OCI-M1 (cell line): ENCODE measurements around the gene ITIH3.

Experiments used
- DNase-seq: peaks from one replicate; lab custom pipeline; 2025; lab: John Stamatoyannopoulos, UW

ITIH3 gene

DNA sequence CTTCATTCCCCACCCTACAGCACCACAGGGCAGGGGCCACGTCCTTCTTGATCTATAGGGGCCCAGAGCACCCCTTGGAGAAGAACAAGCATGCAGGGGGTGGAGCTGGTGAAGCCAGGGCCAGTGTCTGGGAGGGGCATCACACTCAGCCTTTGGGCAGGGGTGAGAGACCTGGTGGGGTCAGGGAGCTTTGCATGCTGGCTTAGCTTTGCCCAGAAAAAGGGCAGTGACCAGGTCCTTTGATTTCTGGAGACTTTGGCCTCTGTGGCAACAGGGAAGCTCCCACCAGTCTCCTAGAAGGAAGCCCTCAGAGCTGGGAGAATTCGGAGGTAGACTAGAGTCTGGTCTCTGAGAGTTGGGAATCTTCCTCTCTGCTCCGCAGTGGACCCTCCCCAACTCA is 34.9 kb downstream of the ITIH3 start:
- DNase-seq: no peak

DNA sequence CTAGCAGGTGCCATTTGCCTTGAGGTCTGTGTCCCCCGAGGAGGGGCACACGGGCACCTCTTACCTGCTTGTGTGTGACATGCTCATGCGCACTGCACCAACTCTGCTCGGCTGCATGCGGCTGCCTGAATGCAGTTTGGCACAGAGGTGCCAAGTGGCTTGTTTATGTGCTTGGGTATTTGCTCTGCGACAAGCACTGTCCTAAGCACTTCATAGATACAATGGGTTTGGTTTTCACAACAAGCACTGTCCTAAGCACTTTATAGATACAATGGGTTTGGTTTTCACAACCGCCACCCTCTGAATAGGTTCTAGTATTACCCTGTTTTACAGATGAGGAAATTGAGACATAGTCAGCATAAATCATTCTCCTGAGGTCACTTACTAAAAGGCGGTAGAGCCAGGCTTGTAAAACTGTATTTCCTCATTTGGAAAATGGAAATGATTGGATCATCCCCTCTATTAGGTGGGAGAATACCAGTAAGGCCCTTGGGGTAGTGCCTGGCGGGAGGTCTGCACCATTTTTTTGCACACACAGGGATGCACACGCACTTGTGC is 35.4 kb downstream of the ITIH3 start:
- peak; percentile 18 for DNase-seq

DNA sequence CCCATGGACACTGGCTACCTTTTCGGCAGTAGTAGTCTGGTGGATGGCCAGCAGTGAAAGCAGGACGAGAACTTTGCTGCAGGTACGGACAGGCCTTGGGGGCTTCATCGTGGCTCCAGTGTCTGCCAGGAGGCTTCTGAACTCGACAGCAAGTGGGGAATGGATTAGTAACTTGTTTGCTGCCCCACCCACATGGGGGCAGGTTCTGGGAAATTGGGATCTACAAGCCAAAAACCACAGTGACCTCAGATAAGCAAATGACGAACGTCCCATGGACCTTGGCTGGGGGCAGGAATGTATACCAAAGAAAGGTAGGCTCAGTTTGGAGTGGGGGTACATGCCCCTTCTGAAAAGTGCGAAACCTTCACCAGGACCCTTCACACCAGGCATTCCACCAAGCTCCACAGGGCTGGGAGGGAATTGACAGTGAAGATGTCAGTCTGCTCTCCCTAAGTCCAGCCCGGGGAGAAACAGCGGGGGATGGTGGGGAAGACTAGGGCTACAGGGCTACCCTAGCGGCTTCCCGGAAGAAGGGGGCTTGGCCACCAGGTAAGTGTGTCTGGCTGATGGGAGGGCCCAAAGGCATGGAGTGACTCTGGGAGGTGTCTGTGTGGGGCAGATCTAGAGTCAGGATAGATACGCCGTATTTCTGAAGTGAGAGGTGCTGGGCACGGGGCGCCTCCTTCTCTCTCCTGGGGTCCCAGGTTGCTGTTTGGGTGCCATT is 36.1 kb downstream of the ITIH3 start, which contains the start of gene ITIH4:
Gene ITIH4 (minus strand): TSS at position 138 of the 724 bp plus-strand sequence. CDS start 30 bp downstream, at position 108.
- peak; percentile 67 for DNase-seq

DNA sequence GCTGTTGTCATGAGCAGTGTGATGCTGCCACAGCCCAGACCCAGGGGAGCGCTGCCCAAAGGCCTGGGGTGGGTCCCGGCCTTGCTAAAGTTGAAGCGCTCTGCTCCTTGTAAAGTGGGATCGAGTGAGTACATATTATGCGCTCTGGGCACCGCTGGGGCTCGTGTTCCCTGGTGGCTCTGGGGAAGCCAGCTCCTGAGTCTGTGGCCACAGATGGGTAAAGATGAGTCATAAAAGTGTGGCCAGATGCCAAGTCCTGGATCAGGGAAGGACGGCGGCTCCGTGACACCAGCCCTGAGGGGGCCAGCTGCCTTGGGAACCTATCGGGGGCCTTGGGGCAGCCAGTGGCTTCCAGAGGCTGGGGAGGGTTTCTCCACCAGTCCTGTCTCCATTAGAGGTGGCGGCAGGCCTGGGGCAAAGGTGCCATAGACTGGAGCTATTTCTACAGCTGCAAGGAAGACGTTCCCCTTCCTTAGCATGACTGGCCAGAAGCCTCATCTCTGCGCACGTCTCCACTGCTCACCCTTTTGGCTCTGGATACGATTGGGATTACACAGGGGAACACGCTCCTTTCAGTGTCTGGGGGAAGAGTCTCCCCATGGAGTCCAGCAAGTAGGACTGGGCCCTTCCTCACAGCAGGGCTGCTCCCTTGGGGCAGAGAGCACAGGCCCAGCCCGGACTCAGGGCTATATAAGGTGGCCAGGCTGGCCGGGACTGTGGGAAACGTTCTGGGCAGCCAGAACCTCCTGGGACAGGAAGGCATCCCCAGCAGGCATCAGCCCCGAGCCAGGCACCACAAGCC is 37.1 kb downstream of the ITIH3 start:
- DNase-seq: peak; percentile 70

DNA sequence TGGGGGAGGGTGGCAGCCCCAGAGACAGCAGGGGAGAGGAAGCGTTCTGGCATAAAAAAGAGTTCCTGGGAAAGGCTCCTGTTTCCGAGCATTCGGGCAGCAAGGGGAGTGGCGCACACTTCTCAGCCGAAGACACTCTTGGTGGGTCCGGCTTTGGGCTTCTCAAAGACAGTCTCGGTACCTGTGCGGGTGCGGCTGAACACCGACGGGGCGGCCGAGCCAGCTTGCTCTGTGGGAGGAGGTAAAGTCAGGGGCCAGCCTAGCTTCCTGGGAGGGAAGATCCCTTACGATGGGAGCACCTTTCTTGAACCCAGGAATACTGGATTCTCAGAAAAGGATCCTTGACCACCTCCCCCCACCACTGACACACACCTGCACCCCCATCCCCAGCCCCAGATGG is 38.6 kb downstream of the ITIH3 start:
- no peak for DNase-seq

DNA sequence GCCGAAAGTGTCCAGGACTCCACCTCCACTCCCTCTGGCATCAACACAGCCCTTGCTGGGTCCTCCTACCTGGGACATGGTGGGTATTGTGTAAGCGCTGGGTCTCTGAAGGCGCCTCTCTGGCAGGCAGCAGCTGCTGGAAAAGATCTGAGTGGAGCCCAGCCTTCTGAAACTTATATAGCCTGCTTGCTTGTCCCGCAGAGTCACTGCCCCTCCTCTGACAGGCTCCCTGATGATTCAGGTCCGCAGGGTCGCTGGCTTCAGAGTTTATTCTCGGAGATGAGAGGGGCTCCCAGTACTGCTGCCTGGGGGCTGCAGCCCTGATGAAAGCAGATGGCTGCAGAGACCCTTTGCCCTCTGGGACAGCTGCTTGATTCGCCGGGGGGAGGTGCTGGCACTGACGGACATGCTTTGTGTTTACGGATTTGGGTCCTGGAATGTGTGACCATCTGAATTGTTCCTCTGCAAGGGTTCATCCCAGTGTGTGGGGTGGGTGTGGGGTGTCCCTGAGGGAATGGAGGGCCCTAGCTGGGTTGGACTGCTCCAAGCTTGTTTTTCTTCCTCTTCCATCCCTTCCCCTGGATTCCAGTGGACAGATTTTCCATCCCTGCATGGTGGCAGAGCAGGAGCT is 40.4 kb downstream of the ITIH3 start, which contains the start of gene MUSTN1:
Gene MUSTN1 (minus strand): TSS at position 149 of the 631 bp plus-strand sequence. CDS start 71 bp downstream, at position 78.
- DNase-seq: no peak

DNA sequence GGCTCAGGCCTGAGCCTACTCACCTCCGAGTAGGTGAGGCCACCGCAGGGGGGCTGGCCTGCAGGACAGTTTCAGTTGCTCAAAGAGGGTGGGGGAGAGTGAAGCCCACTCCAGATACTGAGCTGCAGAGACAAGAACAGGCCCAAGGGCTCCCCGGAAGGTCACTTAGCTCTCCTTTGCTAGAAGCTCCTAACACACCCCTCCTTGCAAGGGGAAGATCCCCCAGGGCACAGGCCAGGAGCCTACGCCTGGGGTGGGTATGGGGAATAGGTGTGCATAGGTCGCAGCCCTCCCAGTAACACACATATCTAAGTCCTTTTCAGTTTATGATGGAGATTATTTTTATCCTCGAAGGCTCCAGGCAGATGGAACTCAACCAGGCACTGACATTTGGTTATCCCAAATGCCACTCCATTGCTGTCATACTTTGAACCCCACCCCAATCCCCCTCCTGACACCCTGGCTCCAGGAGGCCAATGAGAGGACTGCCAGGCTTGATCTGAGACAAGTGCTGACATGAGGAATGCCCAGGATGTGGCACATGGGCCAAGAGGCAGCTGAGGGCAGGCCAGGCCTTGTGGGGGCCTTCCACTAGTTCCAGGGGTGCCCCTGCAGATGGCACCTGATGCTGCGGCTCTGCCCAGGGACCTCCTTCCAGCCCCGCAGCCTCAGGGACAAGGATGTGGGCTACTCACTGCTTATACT is 41.3 kb downstream of the ITIH3 start:
- DNase-seq: no peak

DNA sequence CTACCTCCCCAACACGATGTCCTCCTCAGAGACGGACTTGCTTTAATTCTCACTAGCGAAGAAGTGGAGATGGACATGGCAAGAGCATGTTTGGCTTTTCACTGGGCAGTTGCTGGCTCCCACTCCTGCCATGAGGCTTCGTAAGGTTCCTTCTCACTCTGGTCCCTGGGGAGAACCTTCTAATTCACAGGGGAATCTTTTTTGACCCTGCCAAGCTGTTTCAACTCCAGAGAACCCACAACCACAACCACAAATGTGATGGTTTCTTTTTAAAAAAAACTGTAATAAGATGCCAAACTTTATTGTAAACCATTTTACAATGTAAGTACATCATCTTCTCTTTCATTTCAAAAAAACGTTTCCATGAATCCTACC is 41.9 kb downstream of the ITIH3 start:
- DNase-seq: no peak

DNA sequence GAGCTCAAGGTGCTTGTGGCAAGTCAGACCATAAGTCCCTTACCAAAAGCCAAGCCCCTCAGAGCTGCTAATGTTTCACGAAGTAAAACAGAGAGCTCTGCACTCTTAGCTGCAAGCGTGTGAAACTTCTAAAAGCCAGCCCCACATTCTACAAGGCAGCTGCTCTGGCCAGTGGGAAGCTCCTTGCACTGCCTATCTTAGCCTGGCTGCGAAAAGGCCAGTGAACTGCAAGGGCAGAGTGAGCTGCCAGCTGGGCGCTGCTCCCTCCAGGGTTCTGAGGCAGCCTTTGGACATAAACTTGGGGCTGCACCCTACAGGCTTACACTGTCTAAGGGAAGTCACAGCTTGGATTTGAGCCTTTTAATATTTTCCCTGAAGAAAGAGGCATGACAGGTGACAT is 42.4 kb downstream of the ITIH3 start:
- no peak for DNase-seq

DNA sequence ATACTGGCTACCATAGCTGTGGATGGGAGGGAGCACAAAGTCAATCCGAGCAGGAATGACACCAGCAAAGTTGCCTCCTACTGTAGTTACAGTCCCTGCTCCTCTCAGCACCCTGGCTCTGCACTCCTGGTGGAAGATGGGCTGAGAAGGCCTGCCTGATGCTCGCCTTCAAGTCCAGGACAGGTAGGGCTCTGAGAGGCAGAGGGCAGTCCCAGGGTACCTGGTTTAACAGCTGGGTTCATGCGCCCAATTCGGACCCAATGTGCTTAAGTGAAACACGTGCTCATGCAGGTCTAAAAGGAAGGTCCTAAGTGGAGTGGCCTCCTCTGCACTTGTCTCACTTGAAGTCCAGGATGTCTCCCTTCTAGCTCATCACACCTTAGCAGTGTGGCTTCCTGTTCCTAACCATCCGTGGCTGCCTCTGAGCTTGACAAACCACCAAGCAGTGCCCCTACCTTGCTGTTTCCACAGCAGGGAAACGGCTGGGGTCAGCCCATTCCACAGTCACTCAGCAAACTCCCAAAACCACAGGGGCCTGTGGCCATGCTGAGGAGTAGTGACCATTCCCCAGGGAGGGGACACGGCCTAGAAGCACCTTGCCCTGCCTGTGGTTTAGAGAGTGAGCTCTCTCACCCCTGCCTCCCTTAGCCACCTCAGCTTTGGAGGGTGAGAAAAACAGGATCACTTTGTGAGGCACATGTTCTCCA is 44.1 kb downstream of the ITIH3 start:
- DNase-seq: no peak

DNA sequence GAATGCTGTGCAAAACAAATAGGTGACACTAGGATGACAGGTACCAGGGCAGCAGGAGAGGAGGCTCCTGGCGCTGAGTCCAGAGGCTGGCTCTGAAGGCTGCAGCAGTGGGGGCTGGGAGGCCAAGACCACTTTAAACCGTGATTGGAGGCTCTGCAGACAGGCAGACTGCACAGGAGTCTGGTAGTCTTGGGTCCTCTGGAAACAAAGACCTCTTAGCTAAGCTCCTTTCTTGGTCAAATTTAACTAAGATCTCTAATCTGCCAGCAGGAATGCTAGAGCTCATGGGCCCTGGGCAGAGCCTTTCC is 44.6 kb downstream of the ITIH3 start:
- DNase-seq: no peak

DNA sequence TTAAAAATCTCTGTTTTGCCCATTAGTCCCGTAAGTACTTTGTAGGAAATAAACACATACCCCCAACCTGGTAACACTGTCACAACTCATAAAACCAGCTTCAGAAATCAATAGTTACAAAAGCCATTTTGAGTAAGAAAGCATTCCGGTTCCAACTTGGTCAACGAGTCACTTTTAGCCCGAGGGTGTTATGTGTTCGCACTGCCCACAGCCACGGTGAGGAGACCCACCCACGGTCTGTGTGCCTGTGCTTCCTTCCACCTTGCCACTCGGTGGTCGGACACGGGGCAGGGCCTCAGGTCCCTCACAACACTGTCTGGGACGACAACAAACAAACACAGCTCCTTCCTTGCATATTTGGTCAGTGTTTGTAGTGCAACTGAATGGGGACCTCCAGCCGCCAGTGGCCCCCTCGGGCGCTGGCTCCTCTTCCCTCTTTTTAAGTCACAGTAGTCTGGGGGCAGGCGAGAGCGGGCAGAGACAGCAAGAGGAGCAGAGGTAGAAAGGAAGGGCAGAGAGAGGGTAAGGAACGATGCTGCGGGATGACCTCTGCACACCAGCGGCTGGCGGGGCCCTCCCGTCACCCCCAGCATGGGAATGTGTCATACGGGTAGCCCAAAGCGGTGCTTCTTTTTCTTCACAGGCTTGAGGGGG is 45.4 kb downstream of the ITIH3 start:
- DNase-seq: no peak

DNA sequence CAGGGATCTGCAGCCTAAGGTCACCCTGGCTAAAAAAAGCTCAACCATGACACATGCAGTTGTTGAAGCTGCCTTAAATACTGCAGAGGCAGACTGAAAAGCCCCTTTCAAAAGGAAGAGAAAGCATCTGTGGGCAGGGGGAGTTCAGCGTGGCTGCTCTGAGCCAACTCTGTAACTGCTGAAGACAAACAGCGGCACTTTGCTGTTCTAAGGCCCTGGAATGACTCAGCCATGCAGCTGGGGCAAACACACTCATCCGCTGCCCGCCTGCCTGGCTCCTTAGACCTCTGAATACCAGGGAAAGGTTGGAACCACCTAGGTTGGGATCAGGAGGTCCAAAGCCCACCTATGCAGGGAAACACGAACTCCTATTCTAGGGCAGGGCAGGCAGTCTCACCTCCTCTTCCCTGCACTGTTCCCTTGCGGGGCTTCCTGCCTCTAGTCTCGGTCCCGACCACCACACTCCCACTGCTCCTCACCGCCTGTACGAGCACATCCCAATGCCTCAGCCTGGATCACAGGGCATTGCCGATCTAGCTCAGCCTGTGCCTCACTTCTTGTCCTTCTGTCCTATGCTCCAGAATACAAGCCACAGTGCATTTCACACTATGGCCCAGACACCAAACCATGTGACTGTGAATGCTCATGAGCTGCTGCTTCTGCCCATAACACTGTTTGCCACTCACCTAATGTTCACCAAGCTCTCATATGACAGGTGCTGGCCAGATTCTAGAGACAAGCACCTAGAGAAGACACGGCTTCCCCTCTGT is 46.8 kb downstream of the ITIH3 start:
- no peak for DNase-seq

DNA sequence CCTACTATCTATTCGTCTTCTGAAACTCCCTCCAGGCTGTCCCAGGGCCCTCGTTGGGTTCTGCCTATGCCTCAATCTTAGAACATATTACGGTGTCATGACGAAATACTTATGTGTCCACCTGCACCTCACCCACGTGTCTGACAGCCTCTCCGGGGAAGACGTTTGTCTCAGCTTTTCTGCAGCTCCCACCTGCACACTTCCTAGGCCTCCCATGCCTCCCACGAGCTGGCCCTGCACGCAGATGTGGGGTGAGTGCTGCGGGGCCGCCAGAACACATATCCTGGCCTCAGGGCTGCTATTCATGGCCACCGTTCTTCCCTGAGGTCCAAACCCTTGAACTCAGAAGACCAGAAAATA is 47.4 kb downstream of the ITIH3 start:
- DNase-seq: no peak

DNA sequence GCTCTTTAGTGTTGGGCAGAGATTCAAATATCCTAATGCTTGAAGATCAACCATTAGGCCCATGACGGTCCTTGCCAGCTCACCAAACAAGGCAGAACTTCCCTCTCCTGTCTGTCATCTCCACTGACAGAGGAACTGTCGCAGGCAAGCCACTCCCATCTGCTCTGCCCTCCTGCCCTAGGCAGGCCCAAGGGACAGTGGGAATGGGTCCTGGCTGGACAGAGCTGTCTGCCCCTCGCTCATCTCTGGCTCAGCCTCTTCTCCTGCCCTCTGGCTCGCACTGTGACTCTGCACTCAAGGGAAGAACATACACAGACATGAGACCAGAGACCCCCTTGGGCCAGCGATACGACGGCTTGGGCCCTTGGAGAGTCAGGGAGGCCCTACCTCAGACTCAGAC is 47.8 kb downstream of the ITIH3 start:
- DNase-seq: no peak

DNA sequence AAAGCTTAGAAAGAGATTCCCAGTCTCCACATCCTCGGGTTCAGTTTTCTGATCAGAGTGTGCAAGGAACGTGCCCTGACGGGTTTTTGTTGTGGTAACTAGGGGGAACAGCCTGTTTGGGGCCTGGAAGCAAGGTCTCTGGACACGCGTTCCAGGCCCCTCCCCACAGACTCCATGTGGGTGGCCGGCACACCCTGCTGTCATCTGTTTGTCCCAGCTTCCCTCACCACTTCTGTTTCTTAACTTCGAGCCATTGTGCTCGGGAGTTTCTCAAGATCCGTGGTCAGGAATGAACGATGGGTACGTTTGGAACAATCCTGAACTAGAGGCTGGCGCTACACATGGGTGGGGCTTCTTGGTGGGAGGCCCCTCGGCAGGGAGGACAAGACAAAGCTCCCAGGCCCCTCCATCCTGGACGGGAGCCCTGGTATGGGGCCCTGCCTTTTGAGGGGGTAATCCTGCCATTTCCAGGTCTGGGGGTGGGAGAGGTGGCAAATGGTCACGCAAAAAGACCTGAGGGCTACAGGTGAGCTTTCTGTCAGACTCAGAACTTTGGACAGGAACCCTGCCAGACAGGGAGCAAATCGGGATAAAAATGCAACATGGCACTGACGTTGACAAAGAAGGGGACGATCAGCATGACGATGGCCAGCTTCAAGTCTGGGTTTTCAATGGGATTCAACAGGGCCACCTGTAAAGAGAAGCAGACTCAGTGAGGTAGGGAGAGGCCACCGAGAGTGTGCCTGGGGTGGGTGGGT is 48.7 kb downstream of the ITIH3 start:
- DNase-seq: no peak

DNA sequence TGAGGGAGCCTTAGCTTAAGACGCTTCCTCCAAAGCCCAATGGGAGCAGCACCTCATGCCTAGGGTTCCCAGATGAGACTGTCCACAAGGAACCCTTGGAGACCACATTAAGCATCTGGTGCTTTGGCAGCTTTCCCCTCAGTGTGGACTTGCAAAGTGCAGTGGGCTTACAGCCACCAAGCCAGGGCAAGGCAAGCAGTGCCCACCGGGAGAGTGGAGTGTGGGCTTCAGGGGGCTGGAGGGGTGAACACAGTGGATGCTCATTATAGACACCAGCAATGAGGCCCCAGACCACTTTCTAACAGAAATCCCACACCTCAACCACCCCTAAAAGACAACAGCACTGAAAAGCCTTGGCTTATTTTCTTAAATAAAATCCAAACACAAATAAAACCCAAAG is 49.3 kb downstream of the ITIH3 start:
- no peak for DNase-seq

DNA sequence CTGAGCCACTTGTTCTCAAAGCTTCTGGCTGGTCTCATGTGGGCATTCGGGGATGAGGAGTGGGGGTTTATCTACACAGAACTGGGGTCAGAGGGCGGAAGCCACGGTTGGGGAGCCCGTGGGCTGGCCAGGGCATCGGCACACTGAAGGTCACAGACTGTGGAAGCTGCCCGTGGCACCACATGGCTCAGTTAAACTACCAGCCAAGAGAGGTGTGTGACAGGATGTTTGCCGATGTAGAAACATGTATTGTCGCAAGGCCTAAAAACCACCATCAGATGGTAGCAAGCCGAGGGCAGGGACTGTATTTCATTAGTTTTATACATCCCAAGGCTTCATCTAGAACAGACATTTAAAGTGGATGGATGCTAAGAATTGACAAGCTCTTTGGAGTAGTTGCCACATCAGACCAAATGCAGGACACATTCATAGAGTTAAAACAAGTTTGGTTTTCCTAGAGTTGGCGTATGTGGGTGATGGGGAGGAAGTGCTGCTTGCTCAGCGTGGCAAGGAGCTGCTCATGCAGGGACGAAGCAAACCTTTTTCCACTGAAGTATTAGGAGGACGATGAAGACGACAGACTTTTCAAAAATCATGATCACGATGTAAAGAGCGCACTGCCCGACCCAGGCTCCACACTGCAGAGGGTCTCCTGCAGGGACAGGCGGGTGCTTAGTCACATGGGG is 49.8 kb downstream of the ITIH3 start:
- DNase-seq: no peak

DNA sequence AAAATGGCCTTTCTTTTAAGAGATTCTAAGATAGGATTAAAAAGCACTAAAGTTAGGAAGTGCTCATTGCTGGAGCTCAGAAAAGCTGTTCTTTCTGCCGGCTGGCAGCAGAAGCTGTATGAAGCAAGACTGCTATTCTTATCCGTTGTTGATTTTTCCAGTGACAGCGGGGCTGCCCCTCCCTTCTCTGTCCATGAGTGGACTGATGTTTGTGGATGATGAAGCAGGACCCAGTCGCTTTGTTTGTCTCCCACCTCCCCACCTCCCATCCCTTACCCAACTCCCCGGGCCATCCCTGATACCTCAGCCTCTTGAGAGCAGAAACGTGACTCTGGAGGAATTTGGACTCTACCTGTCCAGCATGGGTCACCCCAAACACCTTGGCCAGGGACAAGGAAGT is 50.6 kb downstream of the ITIH3 start:
- no peak for DNase-seq
